HG03045 (cell line): Measurements from ENCODE around the gene SLC15A4.
A peak's percentile ranks its signal among the peaks of the same experiment; 100 is the strongest.
"Not testable (repeated sequence)": the region's sequence is repeated elsewhere in the genome, so short reads cannot be mapped to it uniquely, and the experiment has no call there.

Source experiments
- ATAC-seq: cut with Tn5 transposase; IDR thresholded peaks from one replicate; pipeline ENCODE4 v1.9.1; 2021; ENCODE audit warnings: mild to moderate bottlenecking, moderate library complexity; ENCODE audit not compliant: unreplicated experiment

The SLC15A4 gene

GRCh38 chr12:128823916-128824839 is at the start of gene SLC15A4:
Gene SLC15A4 (minus strand): TSS chr12:128823958. CDS start chr12:128823943, 15 bp downstream.
- ATAC-seq = peak; percentile 88

- ATAC-seq = no peak
These were observed 48.5 kb upstream of the SLC15A4 start for GRCh38 chr12:128872303-128872702.

- no peak for ATAC-seq
These were observed 47.7 kb upstream of the SLC15A4 start for GRCh38 chr12:128871516-128871892.

GRCh38 chr12:128867466-128867865 is 43.7 kb upstream of the SLC15A4 start:
- no peak for ATAC-seq

- no peak for ATAC-seq
These were observed 40.9 kb upstream of the SLC15A4 start for GRCh38 chr12:128864516-128865186.

- ATAC-seq = no peak
These were observed 40.2 kb upstream of the SLC15A4 start for GRCh38 chr12:128863957-128864356.

- ATAC-seq = no peak
These were observed 37.7 kb upstream of the SLC15A4 start for GRCh38 chr12:128861226-128862016.

GRCh38 chr12:128859311-128859710 is 35.6 kb upstream of the SLC15A4 start:
- no peak for ATAC-seq

GRCh38 chr12:128857133-128857763 is 33.5 kb upstream of the SLC15A4 start:
- ATAC-seq = no peak

- ATAC-seq = no peak
These were observed 33.0 kb upstream of the SLC15A4 start for GRCh38 chr12:128856791-128857078.

GRCh38 chr12:128856035-128856790 is 32.5 kb upstream of the SLC15A4 start:
- no peak for ATAC-seq

GRCh38 chr12:128853600-128854197 is 29.9 kb upstream of the SLC15A4 start:
- ATAC-seq = no peak

- no peak for ATAC-seq
These were observed 29.3 kb upstream of the SLC15A4 start, which contains the start of gene GLT1D1 for GRCh38 chr12:128852885-128853599. Gene GLT1D1 (plus strand): TSS chr12:128853478. CDS start chr12:128853582, 104 bp downstream.

GRCh38 chr12:128852026-128852698 is 28.4 kb upstream of the SLC15A4 start:
- ATAC-seq = no peak

- ATAC-seq = not testable (repeated sequence)
These were observed 27.7 kb upstream of the SLC15A4 start for GRCh38 chr12:128851429-128851828.

- ATAC-seq = no peak
These were observed 26.6 kb upstream of the SLC15A4 start for GRCh38 chr12:128850400-128850799.

- ATAC-seq = not testable (repeated sequence)
These were observed 26.0 kb upstream of the SLC15A4 start for GRCh38 chr12:128849806-128850205.

- no peak for ATAC-seq
These were observed 24.6 kb upstream of the SLC15A4 start for GRCh38 chr12:128848371-128848770.
